Measurements from ENCODE around the gene CUBN.
"Not testable (repeated sequence)": the region's sequence is repeated elsewhere in the genome, so short reads cannot be mapped to it uniquely, and the experiment has no call there.

The CUBN gene

DNA sequence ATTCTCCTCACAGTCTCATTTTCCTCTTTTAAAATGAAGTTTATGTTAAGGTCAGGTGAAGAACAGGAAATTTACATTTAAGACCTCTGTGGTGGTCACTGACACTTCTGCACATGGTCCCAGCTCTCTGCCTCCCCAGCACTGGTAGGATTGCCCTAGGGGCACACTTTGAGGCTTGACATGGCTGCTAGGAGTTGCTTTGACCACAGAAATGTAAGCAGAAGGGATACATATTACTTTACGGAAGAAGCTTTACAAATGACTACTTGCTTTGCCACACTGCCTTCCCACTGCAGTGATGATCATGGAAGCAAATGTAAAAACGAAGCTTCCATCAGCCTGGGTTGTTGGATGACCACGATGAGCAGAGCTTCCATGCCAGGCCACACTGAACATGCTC, 259.3 kb downstream of the CUBN start:
- no peak for DNase-seq (ENCODE audit: low spot score)

DNA sequence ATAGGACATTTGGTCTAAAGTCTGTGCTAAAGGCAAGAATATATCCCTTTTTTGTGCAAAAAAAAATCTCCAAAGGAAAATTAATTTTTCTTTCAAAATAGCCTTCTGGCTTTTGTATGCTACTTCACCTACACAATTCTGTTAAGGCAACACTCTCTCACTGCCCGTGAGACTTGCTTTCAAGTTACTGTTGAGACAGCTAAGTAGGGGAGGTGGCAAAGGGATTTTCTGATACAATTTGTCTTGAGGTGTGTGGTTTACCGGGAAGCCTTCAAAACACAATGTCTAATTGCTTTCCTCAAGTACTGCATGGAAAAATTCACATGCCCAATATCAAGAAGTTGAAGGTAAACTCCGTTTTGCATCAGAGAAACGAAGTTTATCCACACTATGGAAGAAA, 261.6 kb downstream of the CUBN start:
- no peak for DNase-seq (ENCODE audit: low spot score)

DNA sequence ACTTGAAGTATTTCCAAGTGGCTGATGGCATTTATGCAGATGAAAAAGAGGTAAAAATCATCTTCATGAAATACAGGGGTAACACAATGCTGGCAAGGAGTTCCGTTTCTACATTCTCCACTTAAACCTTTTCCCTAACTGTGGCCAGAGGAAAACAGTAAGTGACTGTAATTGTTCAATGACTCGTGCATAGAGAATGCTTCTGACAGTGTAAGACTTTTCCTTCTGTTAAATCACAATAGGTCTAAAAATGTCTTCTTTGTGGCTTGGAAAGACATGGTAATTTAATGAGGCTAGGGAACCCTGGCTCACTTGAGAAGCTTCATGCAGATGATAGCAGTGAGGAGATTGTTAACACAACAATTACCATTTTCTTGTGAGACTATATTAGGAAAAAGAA, 262.1 kb downstream of the CUBN start:
- no peak for DNase-seq (ENCODE audit: low spot score)

DNA sequence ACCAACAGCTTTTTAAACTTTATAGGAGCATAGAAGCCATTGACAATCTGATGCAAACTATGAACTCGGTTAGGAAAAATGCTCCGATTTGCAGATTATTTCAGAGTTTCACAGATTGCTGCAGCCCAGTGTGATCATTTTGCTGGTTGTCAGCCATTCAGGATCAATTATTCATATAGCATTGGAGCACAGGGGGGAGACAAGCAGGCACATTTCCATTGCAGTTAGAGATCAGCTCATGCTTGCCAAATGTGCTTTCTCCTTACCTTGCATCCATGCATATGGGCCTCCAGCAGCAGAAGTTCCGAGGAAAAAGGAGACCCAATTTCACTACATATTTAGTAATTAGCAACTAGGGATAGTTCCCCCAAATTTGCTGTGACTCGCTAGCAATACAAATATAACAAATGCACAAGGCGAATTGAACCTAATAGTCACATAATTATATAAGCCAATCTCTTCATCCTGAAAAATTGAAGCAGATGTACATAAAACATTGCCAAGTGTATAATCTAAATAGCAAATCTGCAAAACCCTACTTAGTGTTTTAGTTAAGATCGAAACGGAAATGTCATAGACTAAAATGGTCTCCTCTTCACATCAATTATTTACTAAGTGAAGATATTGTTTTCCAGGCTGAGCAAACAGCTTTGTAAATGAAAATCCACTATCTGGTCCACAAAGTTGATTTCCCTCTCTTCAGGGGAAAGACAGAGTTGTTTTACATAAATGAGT, 262.9 kb downstream of the CUBN start:
- no peak for DNase-seq (ENCODE audit: low spot score)

DNA sequence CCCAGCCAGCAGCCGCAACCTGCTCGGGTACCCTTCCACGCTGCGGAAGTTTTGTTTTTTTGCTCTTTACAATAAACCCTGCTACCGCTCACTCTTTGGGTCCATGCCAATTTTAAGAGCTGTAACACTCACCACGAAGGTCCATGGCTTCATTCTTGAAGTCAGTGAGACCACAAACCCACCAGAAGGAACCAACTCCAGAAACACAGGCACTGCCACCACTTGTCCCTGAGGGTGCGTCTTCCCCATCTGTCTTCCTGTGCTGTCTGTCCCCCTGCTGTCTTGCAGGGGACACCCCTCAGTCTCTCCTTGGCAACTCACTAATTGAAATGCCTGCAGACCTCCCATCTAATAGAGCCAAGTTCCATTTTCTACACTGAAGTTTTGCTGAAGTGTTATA, 263.8 kb downstream of the CUBN start:
- no peak for DNase-seq (ENCODE audit: low spot score)

DNA sequence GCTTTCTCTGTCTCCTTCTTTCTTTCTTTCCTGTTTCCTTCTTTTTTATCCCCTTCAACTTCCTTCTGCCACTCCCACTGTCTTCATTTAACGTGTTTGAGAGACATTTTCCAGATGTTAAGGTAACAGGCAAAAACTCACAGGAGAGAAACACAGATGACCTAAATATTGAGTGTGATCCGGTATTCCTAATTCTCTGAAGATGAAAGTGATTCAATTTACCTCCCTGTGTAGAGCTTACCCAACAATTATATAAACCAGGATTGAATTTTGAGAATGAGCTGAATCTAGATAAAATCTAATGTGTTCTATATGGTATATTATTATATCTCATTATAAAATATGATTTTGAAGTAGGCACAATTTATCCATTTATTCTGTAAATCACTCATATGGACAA, 265.8 kb downstream of the CUBN start:
- peak; percentile 60 for DNase-seq (ENCODE audit: low spot score)

GRCh38 chr10:16857419-16857818, 272.2 kb downstream of the CUBN start:
- DNase-seq (ENCODE audit: low spot score) = no peak

- DNase-seq (ENCODE audit: low spot score) = peak; percentile 39
These were observed 273.0 kb downstream of the CUBN start for GRCh38 chr10:16856567-16856966.

GRCh38 chr10:16856092-16856491, 273.5 kb downstream of the CUBN start:
- no peak for DNase-seq (ENCODE audit: low spot score)

DNA sequence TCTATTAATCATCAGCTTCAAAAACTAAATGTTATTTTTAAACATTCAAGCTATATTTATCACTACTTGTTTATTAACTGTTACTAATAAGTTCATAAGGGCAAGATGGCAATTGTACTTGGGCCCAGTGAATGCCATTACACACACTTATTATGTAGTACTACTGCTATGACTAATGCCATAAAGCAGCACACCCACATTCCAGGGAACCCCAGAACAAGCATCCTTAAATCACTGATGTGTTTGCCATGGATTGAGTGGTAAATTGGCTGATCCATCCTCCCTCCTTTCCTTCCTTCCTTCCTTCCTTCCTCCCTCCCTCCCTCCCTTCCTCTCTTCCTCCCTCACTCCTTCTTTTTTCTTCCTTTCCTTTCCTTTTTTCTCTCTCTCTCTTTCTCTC, 275.0 kb downstream of the CUBN start:
- no peak for DNase-seq (ENCODE audit: low spot score)

DNA sequence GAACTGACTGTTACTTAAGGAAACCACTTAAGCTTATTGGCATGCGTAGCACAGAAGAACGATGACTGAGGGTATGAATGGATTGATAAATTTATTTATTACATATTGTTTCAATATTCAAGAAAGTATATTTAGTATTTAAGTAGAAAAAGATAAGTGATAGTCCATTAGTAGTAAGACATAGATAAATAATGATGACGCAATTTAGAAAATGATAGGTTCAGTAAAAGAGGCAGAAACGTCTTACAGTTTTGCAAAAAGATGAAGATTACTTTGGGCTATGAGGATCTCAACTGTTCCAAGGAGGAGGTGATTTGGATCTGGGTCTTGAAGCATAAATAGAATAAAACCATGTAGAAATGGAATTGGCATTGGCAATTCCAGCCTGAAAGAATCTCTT, 275.8 kb downstream of the CUBN start:
- no peak for DNase-seq (ENCODE audit: low spot score)

DNA sequence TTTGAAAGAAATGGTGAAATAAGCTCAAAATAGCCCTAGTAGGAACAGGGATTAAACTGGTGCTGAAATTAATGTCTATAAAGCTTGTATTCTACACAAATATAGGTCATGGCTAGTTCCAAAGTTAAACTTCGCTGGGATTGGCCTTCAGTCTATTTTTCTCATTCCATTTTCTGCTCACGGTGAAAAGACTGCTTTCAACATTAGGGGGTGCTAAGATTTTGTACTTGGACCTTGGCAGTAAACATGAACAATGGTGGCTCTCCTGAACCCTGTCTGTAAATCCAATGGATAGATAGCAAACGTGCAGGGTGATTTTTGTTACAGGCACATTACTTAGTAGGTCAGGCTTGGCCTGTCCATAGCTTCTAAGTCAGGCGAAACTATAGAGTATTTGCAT, 276.4 kb downstream of the CUBN start:
- no peak for DNase-seq (ENCODE audit: low spot score)

DNA sequence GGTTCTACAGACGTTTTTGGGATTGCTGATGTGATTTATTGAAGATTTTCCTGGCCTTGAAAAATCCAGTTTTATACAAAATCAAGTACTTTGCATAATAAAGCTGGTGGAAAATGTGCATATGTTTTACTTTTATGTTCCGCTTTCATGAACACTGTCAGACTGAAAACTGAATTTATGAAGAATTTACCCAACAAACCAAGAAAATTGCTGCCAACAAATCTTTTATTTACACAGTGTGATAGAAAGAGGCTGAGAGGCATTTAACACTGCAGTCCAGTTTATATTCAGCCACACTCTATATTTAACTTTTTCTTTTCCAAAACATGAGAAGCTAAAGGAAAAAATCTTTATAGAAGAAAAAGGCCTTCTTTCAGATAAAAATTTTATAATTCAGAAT, 277.0 kb downstream of the CUBN start:
- no peak for DNase-seq (ENCODE audit: low spot score)

- no peak for DNase-seq (ENCODE audit: low spot score)
These were observed 281.0 kb downstream of the CUBN start for GRCh38 chr10:16848562-16849154.

- no peak for DNase-seq (ENCODE audit: low spot score)
These were observed 282.0 kb downstream of the CUBN start for GRCh38 chr10:16847644-16848043.

GRCh38 chr10:16845248-16845647, 284.4 kb downstream of the CUBN start:
- DNase-seq (ENCODE audit: low spot score) = no peak

DNA sequence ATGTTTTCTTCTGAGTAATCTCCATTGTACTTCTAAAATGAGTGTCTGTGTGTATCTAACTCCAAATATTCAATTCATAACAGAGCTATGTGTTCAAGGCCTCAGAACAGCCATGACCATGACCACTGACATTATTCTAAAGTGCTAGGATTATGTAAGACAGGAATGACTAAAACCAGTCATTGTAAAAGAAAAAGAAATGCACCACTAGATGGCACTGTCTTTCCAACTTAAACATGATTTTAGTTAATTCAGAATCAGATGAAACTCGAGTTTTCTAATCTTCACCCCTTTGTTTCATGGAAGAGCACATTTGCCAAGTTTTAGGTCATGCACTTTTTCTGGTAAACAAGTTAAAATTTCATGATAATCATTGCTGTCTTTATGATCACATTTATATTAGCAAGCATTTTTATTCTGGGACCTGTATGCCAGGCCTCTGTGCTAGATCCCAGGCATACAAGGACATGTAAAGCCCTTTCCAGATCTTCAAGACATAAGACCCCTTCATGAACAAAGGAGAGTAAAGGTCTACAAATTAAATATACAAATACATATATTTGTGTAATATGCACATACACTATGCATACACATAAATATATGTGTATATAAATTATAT, 286.2 kb downstream of the CUBN start:
- DNase-seq (ENCODE audit: low spot score) = peak; percentile 55

DNA sequence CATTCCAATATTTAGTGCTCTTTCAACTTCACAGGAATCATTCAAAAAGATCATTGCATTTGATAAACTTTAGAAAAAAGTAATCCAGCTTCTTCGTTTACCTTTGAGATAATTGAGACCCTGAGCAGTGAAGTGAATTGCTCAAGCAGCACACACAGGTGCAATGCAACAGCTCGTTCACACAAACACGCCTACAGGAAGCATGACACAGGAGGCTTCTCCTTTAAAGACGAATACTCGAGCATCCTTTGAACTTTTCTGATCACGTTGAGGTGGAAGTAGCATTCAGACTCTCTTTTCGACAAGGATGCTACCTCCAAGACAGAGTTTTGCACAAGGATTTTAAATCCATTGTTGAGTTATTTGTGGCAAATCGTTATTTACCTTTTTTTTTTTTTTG, 294.4 kb downstream of the CUBN start:
- no peak for DNase-seq (ENCODE audit: low spot score)

DNA sequence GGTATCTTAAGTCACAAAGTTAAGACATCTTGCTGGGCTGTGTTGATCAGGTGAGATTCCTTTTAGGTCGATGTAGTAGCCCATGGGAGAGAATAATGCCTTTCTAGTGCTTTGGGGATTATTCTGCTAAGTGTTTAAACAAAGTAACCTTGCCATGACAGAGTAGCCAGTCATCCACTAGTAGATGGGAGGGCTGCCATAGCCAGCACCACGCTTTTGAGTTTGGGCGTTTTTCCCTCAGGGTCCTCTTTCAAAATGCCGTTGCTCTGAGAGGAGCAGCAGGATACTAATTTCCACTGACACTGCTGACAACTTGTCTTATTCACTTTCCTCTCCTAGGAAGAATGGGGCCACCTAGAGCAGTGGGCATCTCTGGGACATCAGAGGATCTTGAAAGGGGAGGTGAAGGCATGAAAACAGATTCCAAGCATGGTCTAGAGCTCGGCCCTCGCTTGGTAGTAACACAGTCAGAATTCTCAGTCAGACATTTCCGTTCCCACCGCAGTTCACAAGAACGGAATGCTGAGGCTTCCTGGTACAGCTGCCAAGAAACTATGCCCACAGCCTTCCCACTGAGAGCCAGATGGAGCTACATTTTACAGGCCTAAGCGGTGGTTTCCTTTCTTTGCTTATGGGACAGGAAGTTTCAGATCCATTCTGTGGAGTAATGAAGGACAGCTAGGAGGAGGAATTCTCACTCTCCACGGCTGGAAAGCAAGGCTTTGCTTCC, 297.1 kb downstream of the CUBN start:
- no peak for DNase-seq (ENCODE audit: low spot score)

GRCh38 chr10:16828701-16829175, 300.9 kb downstream of the CUBN start:
- no peak for DNase-seq (ENCODE audit: low spot score)

DNA sequence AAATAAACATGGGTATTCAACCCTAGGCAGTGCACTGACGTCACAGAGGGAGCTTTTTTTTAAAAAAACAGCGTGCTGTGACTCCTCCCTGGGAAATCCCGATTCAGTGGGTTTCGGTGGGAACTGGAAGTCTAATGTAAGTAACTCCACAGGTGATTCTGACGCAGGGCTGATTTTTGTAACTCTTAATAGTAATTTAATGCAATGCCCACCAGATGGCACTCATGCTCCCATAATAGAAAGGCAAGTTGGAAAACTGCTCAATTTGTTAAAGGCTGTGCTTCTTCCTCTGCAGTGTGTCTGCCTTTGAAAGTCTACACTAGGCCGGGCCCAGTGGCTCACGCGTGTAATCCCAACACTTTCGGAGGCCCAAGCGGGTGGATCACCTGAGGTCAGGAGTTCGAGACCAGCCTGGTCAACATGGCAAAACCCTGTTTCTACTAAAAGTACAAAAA, 301.5 kb downstream of the CUBN start:
- DNase-seq (ENCODE audit: low spot score) = peak; percentile 78

- DNase-seq (ENCODE audit: low spot score) = not testable (repeated sequence)
These were observed 302.1 kb downstream of the CUBN start for GRCh38 chr10:16827474-16827873.
